ENCODE data around the gene OR4C6.

DNA sequence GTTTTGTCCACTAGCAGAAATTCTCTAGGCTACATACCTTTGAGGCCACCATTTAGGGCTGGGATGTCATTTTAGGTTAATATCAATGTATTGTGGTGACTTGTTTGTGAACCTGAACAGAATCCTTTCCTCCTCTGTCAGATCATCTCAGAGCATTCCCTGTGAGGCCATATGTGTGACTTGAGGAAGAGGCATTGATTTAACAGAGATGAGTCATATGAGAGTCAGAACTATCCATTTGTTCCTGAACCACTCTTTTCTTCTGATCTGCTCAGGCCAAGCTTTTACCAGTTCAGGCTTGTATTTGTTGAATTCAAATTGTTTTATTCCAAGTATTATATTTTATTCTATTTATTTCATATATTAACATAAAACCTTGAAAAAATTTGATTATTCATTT is 6.9 kb upstream of the OR4C6 start:
- TF ChIP-seq, protein P1, sequence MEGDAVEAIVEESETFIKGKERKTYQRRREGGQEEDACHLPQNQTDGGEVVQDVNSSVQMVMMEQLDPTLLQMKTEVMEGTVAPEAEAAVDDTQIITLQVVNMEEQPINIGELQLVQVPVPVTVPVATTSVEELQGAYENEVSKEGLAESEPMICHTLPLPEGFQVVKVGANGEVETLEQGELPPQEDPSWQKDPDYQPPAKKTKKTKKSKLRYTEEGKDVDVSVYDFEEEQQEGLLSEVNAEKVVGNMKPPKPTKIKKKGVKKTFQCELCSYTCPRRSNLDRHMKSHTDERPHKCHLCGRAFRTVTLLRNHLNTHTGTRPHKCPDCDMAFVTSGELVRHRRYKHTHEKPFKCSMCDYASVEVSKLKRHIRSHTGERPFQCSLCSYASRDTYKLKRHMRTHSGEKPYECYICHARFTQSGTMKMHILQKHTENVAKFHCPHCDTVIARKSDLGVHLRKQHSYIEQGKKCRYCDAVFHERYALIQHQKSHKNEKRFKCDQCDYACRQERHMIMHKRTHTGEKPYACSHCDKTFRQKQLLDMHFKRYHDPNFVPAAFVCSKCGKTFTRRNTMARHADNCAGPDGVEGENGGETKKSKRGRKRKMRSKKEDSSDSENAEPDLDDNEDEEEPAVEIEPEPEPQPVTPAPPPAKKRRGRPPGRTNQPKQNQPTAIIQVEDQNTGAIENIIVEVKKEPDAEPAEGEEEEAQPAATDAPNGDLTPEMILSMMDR (IDR thresholded peaks at IDR 0.05), result no peak
- TF ChIP-seq POLR2A (IDR thresholded peaks at IDR 0.05), result no peak

Data from heart left ventricle (tissue), 13 donors.